ENCODE results near the gene STMN1. TPM values are rescaled to one million over a fixed set of nuclear protein-coding genes. Genes with fewer than 3 reads are reported as not detected.

The STMN1 gene
- total and polyA plus RNA-seq, 3 donors from 2014 or later: 230 to 727 (median 393) TPM

GRCh38 chr1:25879675-25880074 lies 26.5 kb downstream of the STMN1 start:
- peak; percentile 96 for DNase-seq
- Histone ChIP-seq H3K4me3 (no peak overlapping the region), H3K27ac (peak overlapping the region; percentile 12 to 45), H3K36me3 (ENCODE audit: low read depth, missing control alignments) (no peaks in the 10 kb centered on the region), H3K9me3 (no peaks in the 10 kb centered on the region), H3K4me1 (peaks cover 34% of the 10 kb centered on the region), H3K27me3 (no peaks in the 10 kb centered on the region)
- intact Hi-C loops (cut with DNase I; ENCODE audit: low total_unique reads): no loop called here
- WGBS, 2 donors: 26 to 57% methylated on average over 1 to 2 of the region's 2 CpGs
- TF ChIP-seq POLR2A (IDR thresholded peaks at IDR 0.05) (no peak), CTCF (IDR thresholded peaks at IDR 0.05) (no peak)

GRCh38 chr1:25878690-25879089 lies 27.5 kb downstream of the STMN1 start:
- H3K9me3 ChIP-seq: no peaks in the 10 kb centered on the region
- WGBS, 2 donors: 89 to 94% methylated on average over 5 of the region's 5 CpGs
- DNase-seq: no peak
- no peaks in the 10 kb centered on the region for H3K36me3 ChIP-seq (ENCODE audit: low read depth, missing control alignments)
- H3K4me1 ChIP-seq: peaks cover 38% of the 10 kb centered on the region
- intact Hi-C loops (cut with DNase I; ENCODE audit: low total_unique reads): no loop called here
- no peak for TF ChIP-seq POLR2A (IDR thresholded peaks at IDR 0.05)
- H3K4me3 ChIP-seq: no peak overlapping the region
- no peaks in the 10 kb centered on the region for H3K27me3 ChIP-seq
- peak overlapping the region in 1 of 2 donors; percentile 12 for H3K27ac ChIP-seq

GRCh38 chr1:25877155-25877554 lies 29.1 kb downstream of the STMN1 start:
- no peak overlapping the region for H3K27ac ChIP-seq
- no peaks in the 10 kb centered on the region for H3K27me3 ChIP-seq
- peaks cover 50% of the 10 kb centered on the region for H3K4me1 ChIP-seq
- 82 to 86% methylated on average over 2 of the region's 2 CpGs for WGBS, 2 donors
- H3K36me3 ChIP-seq (ENCODE audit: low read depth, missing control alignments): no peaks in the 10 kb centered on the region
- DNase-seq: no peak
- TF ChIP-seq CTCF (IDR thresholded peaks at IDR 0.05) (no peak), POLR2A (IDR thresholded peaks at IDR 0.05) (no peak)
- intact Hi-C loops (cut with DNase I; ENCODE audit: low total_unique reads): no loop called here
- no peaks in the 10 kb centered on the region for H3K9me3 ChIP-seq
- H3K4me3 ChIP-seq: no peak overlapping the region

GRCh38 chr1:25876693-25877077 lies 29.5 kb downstream of the STMN1 start:
- Histone ChIP-seq H3K27me3 (no peaks in the 10 kb centered on the region), H3K27ac (peak overlapping the region in 1 of 2 donors; percentile 80), H3K4me1 (peaks cover 54% of the 10 kb centered on the region), H3K4me3 (no peak overlapping the region), H3K36me3 (ENCODE audit: low read depth, missing control alignments) (no peaks in the 10 kb centered on the region), H3K9me3 (no peaks in the 10 kb centered on the region)
- DNase-seq: no peak
- WGBS, 2 donors: 60 to 66% methylated on average over 2 of the region's 2 CpGs
- intact Hi-C loops (cut with DNase I; ENCODE audit: low total_unique reads): no loop called here
- no peak for TF ChIP-seq POLR2A (IDR thresholded peaks at IDR 0.05)
- no peak for TF ChIP-seq CTCF (IDR thresholded peaks at IDR 0.05)

GRCh38 chr1:25875856-25876692 lies 30.1 kb downstream of the STMN1 start:
- Histone ChIP-seq H3K27me3 (no peaks in the 10 kb centered on the region), H3K4me3 (peak overlapping the region; percentile 71 to 77), H3K4me1 (peaks cover 60% of the 10 kb centered on the region), H3K36me3 (ENCODE audit: low read depth, missing control alignments) (no peaks in the 10 kb centered on the region), H3K27ac (peak overlapping the region; percentile 80 to 88), H3K9me3 (no peaks in the 10 kb centered on the region)
- intact Hi-C loops (cut with DNase I; ENCODE audit: low total_unique reads): no loop called here
- peak; percentile 65 for DNase-seq
- WGBS, 2 donors: 18 to 25% methylated on average over 17 to 31 of the region's 32 CpGs
- TF ChIP-seq CTCF (IDR thresholded peaks at IDR 0.05) (no peak), POLR2A (IDR thresholded peaks at IDR 0.05) (no peak)
